Endothelial cell of umbilical vein (primary cell): ENCODE measurements around the gene GAK. TPM values are rescaled to one million over a fixed set of nuclear protein-coding genes. Genes with fewer than 3 reads are reported as not detected.

Experiments used
- BruUV-seq: library from RNA; stranded (reverse); fragments of 400-500 nt; replicated peaks from 2 replicates; lab custom pipeline; 2021; lab: Mats Ljungman, UMichigan
- CTCF ChIA-PET: fragments of 300-600, 350-600 bp; sonication (Branson Sonifier 250); formaldehyde crosslinking; loops from one replicate; lab custom pipeline; 2021; ENCODE audit warnings: antibody characterized with exemption, inconsistent platforms; lab: Charles Lee
- POLR2A ChIA-PET: fragments of 300-600, 350-600 bp; sonication (Branson Sonifier 250); formaldehyde crosslinking; loops from one replicate; lab custom pipeline; 2021; ENCODE audit warnings: antibody characterized with exemption, inconsistent platforms; lab: Charles Lee
- DNase-seq: peaks from one replicate; pipeline ENCODE4 v3.0.0-alpha.2; 2011; ENCODE audit warnings: low read depth, low spot score
- FAIRE-seq: peaks from 2 replicates; lab custom pipeline; 2011; peaks lifted over from hg19 to GRCh38; lab: Jason Lieb, UNC
- H2AFZ ChIP-seq: 2 replicates; pipeline ENCODE4 v1.6.0; 2012; ENCODE audit warnings: low read depth, low read length, control low read depth, inconsistent platforms
- H3K27ac ChIP-seq: 2 replicates; pipeline ENCODE4 v1.5.1; 2011; ENCODE audit warnings: low read depth, mild to moderate bottlenecking, control low read depth, low read length, moderate library complexity; ENCODE audit not compliant: insufficient read depth
- H3K27me3 ChIP-seq, 2 experiments: 2 replicates each; pipeline versions ENCODE4 v1.6.0 to v1.6.1; 2011; ENCODE audit warnings: low read length in 2 of 2, mixed read lengths in 1 of 2; ENCODE audit not compliant: control insufficient read depth in 2 of 2, insufficient read depth in 2 of 2
- H3K36me3 ChIP-seq, 2 experiments: 2 replicates in 1 of 2; 3 replicates in 1 of 2; pipeline ENCODE4 v1.5.1; 2011; ENCODE audit warnings: low read length in 2 of 2, mild to moderate bottlenecking in 1 of 2, moderate library complexity in 1 of 2; ENCODE audit not compliant: control insufficient read depth in 2 of 2, insufficient read depth in 2 of 2; ENCODE audit errors: extremely low read depth in 1 of 2
- H3K4me1 ChIP-seq: 3 replicates; pipeline ENCODE4 v1.5.1; 2011; ENCODE audit warnings: mild to moderate bottlenecking, low read length; ENCODE audit not compliant: control insufficient read depth, insufficient read depth; ENCODE audit errors: extremely low read depth
- H3K4me2 ChIP-seq: 2 replicates; pipeline ENCODE4 v1.6.1; 2011; ENCODE audit warnings: low read length, control low read depth, mixed read lengths; ENCODE audit not compliant: insufficient read depth
- H3K4me3 ChIP-seq, 3 experiments: fragments of 200-600 bp in 1 of 3; sonication (generic), shearing (Covaris generic) in 1 of 3; replicated peaks in 1 of 3; 2 replicates each; pipeline ENCODE4 v1.5.1; 2011 to 2016; ENCODE audit warnings: control low read depth in 3 of 3, low read length in 3 of 3, mild to moderate bottlenecking in 2 of 3, inconsistent platforms in 1 of 3, low read depth in 1 of 3, moderate library complexity in 1 of 3; ENCODE audit not compliant: insufficient read depth in 1 of 3
- H3K79me2 ChIP-seq: 2 replicates; pipeline ENCODE4 v1.6.0; 2012; ENCODE audit warnings: low read length, inconsistent platforms; ENCODE audit not compliant: control insufficient read depth, insufficient read depth
- H3K9ac ChIP-seq: replicated peaks from 2 replicates; pipeline ENCODE3; 2011; ENCODE audit warnings: low read length, control low read depth; ENCODE audit not compliant: insufficient read depth; ENCODE audit errors: extremely low read depth
- H3K9me1 ChIP-seq: replicated peaks from 3 replicates; pipeline ENCODE4 v1.6.0; 2011; ENCODE audit warnings: mild to moderate bottlenecking, low read length; ENCODE audit not compliant: control insufficient read depth, insufficient read depth; ENCODE audit errors: extremely low read depth
- H3K9me3 ChIP-seq: replicated peaks from 2 replicates; pipeline ENCODE4 v1.5.1; 2012; ENCODE audit warnings: low read length, inconsistent platforms; ENCODE audit not compliant: control insufficient read depth, insufficient read depth
- H4K20me1 ChIP-seq: replicated peaks from 2 replicates; pipeline ENCODE3; 2011; ENCODE audit warnings: mild to moderate bottlenecking, low read length; ENCODE audit not compliant: control insufficient read depth, insufficient read depth; ENCODE audit errors: extremely low read depth
- CTCF ChIP-seq, 2 donors: IDR thresholded peaks; 1 replicate in 1 of 2; 2 replicates in 1 of 2; pipeline ENCODE4 v1.5.1; 2011; ENCODE audit warnings: low read length in 2 of 2, mild to moderate bottlenecking in 2 of 2, moderate library complexity in 2 of 2, control low read depth in 1 of 2, inconsistent platforms in 1 of 2, low read depth in 1 of 2; ENCODE audit not compliant: insufficient read depth in 1 of 2; ENCODE audit errors: extremely low read depth in 1 of 2
- EZH2 ChIP-seq: IDR thresholded peaks from 2 replicates; pipeline ENCODE4 v1.6.1; 2012; ENCODE audit warnings: borderline replicate concordance, low read depth, mild to moderate bottlenecking, moderate library complexity, low read length, inconsistent platforms; ENCODE audit not compliant: severe bottlenecking
- FOS ChIP-seq: IDR thresholded peaks from 2 replicates; pipeline ENCODE4 v1.6.1; 2011; ENCODE audit warnings: mild to moderate bottlenecking, low read length, moderate library complexity, borderline replicate concordance; ENCODE audit not compliant: insufficient read depth
- GATA2 ChIP-seq: IDR thresholded peaks from 2 replicates; pipeline ENCODE4 v1.7.0; 2011; ENCODE audit warnings: low read depth, mild to moderate bottlenecking, moderate library complexity, mixed read lengths, low read length; ENCODE audit not compliant: insufficient read length, insufficient read depth
- JUN ChIP-seq: IDR thresholded peaks from 2 replicates; pipeline ENCODE4 v1.6.1; 2011; ENCODE audit warnings: borderline replicate concordance, low read depth; ENCODE audit not compliant: insufficient read length, insufficient read depth
- MAX ChIP-seq: IDR thresholded peaks from 2 replicates; pipeline ENCODE4 v1.6.1; 2011; ENCODE audit not compliant: insufficient read depth, insufficient read length
- MYC ChIP-seq: IDR thresholded peaks from one replicate; pipeline ENCODE4 v1.6.1; 2011; ENCODE audit warnings: mild to moderate bottlenecking, low read depth, low read length
- POLR2A ChIP-seq: IDR thresholded peaks from 2 replicates; pipeline ENCODE4 v1.6.1; 2012; ENCODE audit warnings: low read depth, mild to moderate bottlenecking, control low read depth, low read length
- POLR2AphosphoS5 ChIP-seq: IDR thresholded peaks from 2 replicates; pipeline ENCODE4 v1.6.1; 2012; ENCODE audit warnings: low read depth, mild to moderate bottlenecking, control low read depth, low read length, moderate library complexity; ENCODE audit not compliant: insufficient read depth
- dilution Hi-C: fragments of 300-500 bp; cut with MboI; formaldehyde crosslinking; loops from one replicate; pipeline ENCODE4 v1.15.0; 2019; ENCODE audit warnings: low sequenced_read_pairs; ENCODE audit not compliant: extremely low pct_ligation_motif_present
- intact Hi-C: fragments of 100-400 bp; cut with micrococcal nuclease; formaldehyde crosslinking; loops from one replicate; pipeline ENCODE4 v1.10.0; 2022
- polyA plus RNA-seq, 4 experiments: library from polyadenylated mRNA; depleted of rRNA in 3 of 4; stranded (reverse) in 3 of 4; unstranded in 1 of 4; fragments of >200 nt; gene quantifications; 2 replicates each; pipeline versions ENCODE4 v1.2.1 to v1.2.3, GENCODE V29; 2011 to 2012; ENCODE audit warnings: missing spikeins in 1 of 4
- total RNA-seq: library from RNA; stranded (reverse); gene quantifications from 2 replicates; pipeline ENCODE4 v1.2.3, GENCODE V29; 2021

Gene GAK
- total and polyA plus RNA-seq, 2 donors (not counting 3 experiments of a cell fraction or from before 2014, with no cell fraction given): 49.6 to 109 TPM

GRCh38 chr4:874056-874455, 58.1 kb downstream of the GAK start:
- dilution Hi-C loops: no loop called here
- H3K9ac ChIP-seq: no peak overlapping the region
- H3K36me3 ChIP-seq: peaks cover 5 to 38% of the 10 kb centered on the region in 2 experiments
- no peaks in the 10 kb centered on the region for H4K20me1 ChIP-seq
- H3K27me3 ChIP-seq: no peaks in the 10 kb centered on the region
- no peak overlapping the region for H2AFZ ChIP-seq
- FAIRE-seq (no peak), DNase-seq (no peak)
- H3K9me3 ChIP-seq: no peaks in the 10 kb centered on the region
- no peak overlapping the region for H3K4me2 ChIP-seq
- no peak overlapping the region for H3K4me3 ChIP-seq
- TF ChIP-seq JUN (no peak), EZH2 (no peak), MAX (no peak), POLR2AphosphoS5 (no peak), GATA2 (no peak), POLR2A (no peak)
- POLR2A ChIA-PET: no interaction called here
- intact Hi-C loops: no loop called here
- no peaks in the 10 kb centered on the region for H3K4me1 ChIP-seq
- CTCF ChIA-PET: no interaction called here
- no peak overlapping the region for H3K27ac ChIP-seq
- no peaks in the 10 kb centered on the region for H3K79me2 ChIP-seq
- no TSS peak for BruUV-seq
- no peaks in the 10 kb centered on the region for H3K9me1 ChIP-seq

- H3K9ac ChIP-seq: no peak overlapping the region
- no peaks in the 10 kb centered on the region for H3K9me3 ChIP-seq
- FAIRE-seq (no peak), DNase-seq (no peak)
- H3K27ac ChIP-seq: no peak overlapping the region
- dilution Hi-C loops: no loop called here
- H3K4me1 ChIP-seq: no peaks in the 10 kb centered on the region
- H3K27me3 ChIP-seq: no peaks in the 10 kb centered on the region
- intact Hi-C loops: no loop called here
- no TSS peak for BruUV-seq
- CTCF ChIA-PET: no interaction called here
- H4K20me1 ChIP-seq: no peaks in the 10 kb centered on the region
- no peak overlapping the region for H2AFZ ChIP-seq
- peaks cover 2 to 38% of the 10 kb centered on the region in 2 experiments for H3K36me3 ChIP-seq
- POLR2A ChIA-PET: no interaction called here
- no peaks in the 10 kb centered on the region for H3K9me1 ChIP-seq
- TF ChIP-seq POLR2A (no peak), CTCF (IDR thresholded peaks at IDR 0.05; ENCODE audit: extremely low read depth in 1 of 2, insufficient read depth in 1 of 2, low read depth in 1 of 2, low read length in 2 of 2) (no peak), EZH2 (no peak), MYC (no peak), GATA2 (no peak), JUN (no peak), FOS (no peak), POLR2AphosphoS5 (no peak), MAX (no peak)
- no peak overlapping the region for H3K4me2 ChIP-seq
- H3K79me2 ChIP-seq: no peaks in the 10 kb centered on the region
- no peak overlapping the region for H3K4me3 ChIP-seq
These were observed 59.7 kb downstream of the GAK start for GRCh38 chr4:872241-872981.
